ENCODE results near the gene SLC7A4. TPM values are rescaled to one million over a fixed set of nuclear protein-coding genes. Genes with fewer than 3 reads are reported as not detected.
A peak's percentile ranks its signal among the peaks of the same experiment; 100 is the strongest.

The SLC7A4 gene
- total RNA-seq, 2 donors from 2014 or later, result 1.5 to 8.9 TPM

GRCh38 chr22:20993304-20994127, 38.8 kb downstream of the SLC7A4 start:
- intact Hi-C loops (cut with DNase I), result no loop called here
- DNase-seq (ENCODE audit: low spot score), result no peak

GRCh38 chr22:20992456-20993303, 39.7 kb downstream of the SLC7A4 start:
- intact Hi-C loops (cut with DNase I), result no loop called here
- DNase-seq (ENCODE audit: low spot score), result no peak

GRCh38 chr22:20992056-20992442, 40.3 kb downstream of the SLC7A4 start:
- intact Hi-C loops (cut with DNase I), result no loop called here
- no peak for DNase-seq (ENCODE audit: low spot score)

GRCh38 chr22:20991252-20992055, 40.9 kb downstream of the SLC7A4 start:
- intact Hi-C loops (cut with DNase I), result no loop called here
- DNase-seq (ENCODE audit: low spot score), result no peak

- intact Hi-C loops (cut with DNase I), result no loop called here
- no peak for DNase-seq (ENCODE audit: low spot score)
Observed at GRCh38 chr22:20990184-20991180, 41.9 kb downstream of the SLC7A4 start.

- intact Hi-C loops (cut with DNase I), result no loop called here
- no peak for DNase-seq (ENCODE audit: low spot score)
Observed at GRCh38 chr22:20989323-20990138, 42.8 kb downstream of the SLC7A4 start.

GRCh38 chr22:20988573-20989322, 43.6 kb downstream of the SLC7A4 start:
- intact Hi-C loops (cut with DNase I), result no loop called here
- DNase-seq (ENCODE audit: low spot score), result no peak

- no peak for DNase-seq (ENCODE audit: low spot score)
- intact Hi-C loops (cut with DNase I), result no loop called here
Observed at GRCh38 chr22:20987375-20987774, 45.0 kb downstream of the SLC7A4 start.

GRCh38 chr22:20986365-20986764, 46.0 kb downstream of the SLC7A4 start:
- no peak for DNase-seq (ENCODE audit: low spot score)
- intact Hi-C loops (cut with DNase I), result no loop called here

GRCh38 chr22:20985720-20986119, 46.6 kb downstream of the SLC7A4 start:
- DNase-seq (ENCODE audit: low spot score), result no peak
- intact Hi-C loops (cut with DNase I), result no loop called here

- intact Hi-C loops (cut with DNase I), result no loop called here
- no peak for DNase-seq (ENCODE audit: low spot score)
Observed at GRCh38 chr22:20983081-20983771, 49.1 kb downstream of the SLC7A4 start.

GRCh38 chr22:20982563-20982882, 49.8 kb downstream of the SLC7A4 start:
- DNase-seq (ENCODE audit: low spot score), result no peak
- intact Hi-C loops (cut with DNase I), result no loop called here

GRCh38 chr22:20981787-20982562, 50.4 kb downstream of the SLC7A4 start, which contains the start of gene LZTR1:
TSS of gene LZTR1 (plus strand) at chr22:20982297. CDS start at chr22:20982372, 75 bp downstream.
- intact Hi-C loops (cut with DNase I), result no loop called here
- peak; percentile 96 for DNase-seq (ENCODE audit: low spot score)

GRCh38 chr22:20980938-20981722, 51.2 kb downstream of the SLC7A4 start:
- intact Hi-C loops (cut with DNase I), result no loop called here
- DNase-seq (ENCODE audit: low spot score), result no peak

GRCh38 chr22:20980523-20980922, 51.8 kb downstream of the SLC7A4 start:
- DNase-seq (ENCODE audit: low spot score), result no peak
- intact Hi-C loops (cut with DNase I), result no loop called here
